ENCODE measurements around the gene AADACL4. TPM values are rescaled to one million over a fixed set of nuclear protein-coding genes. Genes with fewer than 3 reads are reported as not detected.

AADACL4 gene
- total RNA-seq, 1 experiment from 2014 or later: not detected

Small RNA genes lying within 50 kb of the gene (small RNA-seq; reads per million reads assigned to genes)
- gene AC244670.1: not detected

Other genes with a start within 250 kb of the AADACL4 start
- 0.19 TPM in 1 of 2 replicates, not detected in the other for gene DHRS3, start 25.9 kb upstream of the AADACL4 start, total RNA-seq (2014; rRNA removed; shearing (Covaris generic); ENCODE audit: low replicate concordance)
- not detected in 2 replicates for gene AADACL3, start 72.0 kb downstream of the AADACL4 start, total RNA-seq (2014; rRNA removed; shearing (Covaris generic); ENCODE audit: low replicate concordance)
- not detected in 2 replicates for gene CFAP107, start 102.1 kb downstream of the AADACL4 start, total RNA-seq (2014; rRNA removed; shearing (Covaris generic); ENCODE audit: low replicate concordance)
- not detected in 2 replicates for gene PRAMEF12, start 129.7 kb downstream of the AADACL4 start, total RNA-seq (2014; rRNA removed; shearing (Covaris generic); ENCODE audit: low replicate concordance)
- not detected in 2 replicates for gene PRAMEF1, start 147.3 kb downstream of the AADACL4 start, total RNA-seq (2014; rRNA removed; shearing (Covaris generic); ENCODE audit: low replicate concordance)
- gene PRAMEF11, start 187.3 kb downstream of the AADACL4 start, total RNA-seq (2014; rRNA removed; shearing (Covaris generic); ENCODE audit: low replicate concordance): not detected in 2 replicates
- gene HNRNPCL1, start 204.6 kb downstream of the AADACL4 start, total RNA-seq (2014; rRNA removed; shearing (Covaris generic); ENCODE audit: low replicate concordance): not detected in 2 replicates
- gene PRAMEF2, start 213.0 kb downstream of the AADACL4 start, total RNA-seq (2014; rRNA removed; shearing (Covaris generic); ENCODE audit: low replicate concordance): not detected in 2 replicates
- gene PRAMEF4, start 242.1 kb downstream of the AADACL4 start, total RNA-seq (2014; rRNA removed; shearing (Covaris generic); ENCODE audit: low replicate concordance): not detected in 2 replicates

All from Karpas-422 (cell line).